Dermis microvascular lymphatic vessel endothelial cell (primary cell): Measurements from ENCODE around the gene SFI1. TPM values are rescaled to one million over a fixed set of nuclear protein-coding genes. Genes with fewer than 3 reads are reported as not detected.

Experiments
- DNase-seq, 2 donors: peaks; one replicate each; pipeline versions ENCODE4 v3.0.0 to v3.0.0-alpha.2; 2010; ENCODE audit warnings: low read depth in 2 of 2
- total RNA-seq: library from RNA; depleted of rRNA; stranded (reverse); fragments of >200 nt; gene quantifications from 2 replicates; pipeline ENCODE4 v1.2.1, GENCODE V29; 2014

SFI1 gene
- total RNA-seq, 1 donor from 2014 or later, result 12.3 TPM

GRCh38 chr22:31616315-31616980, 120.1 kb downstream of the SFI1 start:
- DNase-seq, result no peak

- no peak for DNase-seq
These were observed 121.7 kb downstream of the SFI1 start for GRCh38 chr22:31618057-31618456.

- no peak for DNase-seq
These were observed 122.3 kb downstream of the SFI1 start for GRCh38 chr22:31618471-31619176.

- no peak for DNase-seq
These were observed 123.4 kb downstream of the SFI1 start for GRCh38 chr22:31619611-31620300.

GRCh38 chr22:31620756-31621480, 124.6 kb downstream of the SFI1 start:
- no peak for DNase-seq

GRCh38 chr22:31621507-31622124, 125.3 kb downstream of the SFI1 start:
- no peak for DNase-seq

- DNase-seq, result no peak
These were observed 126.6 kb downstream of the SFI1 start for GRCh38 chr22:31622980-31623379.

- no peak for DNase-seq
These were observed 127.4 kb downstream of the SFI1 start for GRCh38 chr22:31623592-31624304.

- no peak for DNase-seq
These were observed 128.9 kb downstream of the SFI1 start for GRCh38 chr22:31625257-31625640.

- DNase-seq, result peak in 1 of 2 donors; percentile 86
These were observed 129.5 kb downstream of the SFI1 start for GRCh38 chr22:31625661-31626426.

GRCh38 chr22:31626427-31627150, 130.3 kb downstream of the SFI1 start:
- DNase-seq, result no peak

GRCh38 chr22:31627223-31627731, 130.9 kb downstream of the SFI1 start:
- DNase-seq, result peak in 1 of 2 donors; percentile 41

GRCh38 chr22:31628362-31628761, 132.0 kb downstream of the SFI1 start:
- no peak for DNase-seq

GRCh38 chr22:31628969-31629708, 132.8 kb downstream of the SFI1 start:
- DNase-seq, result no peak

GRCh38 chr22:31629741-31630184, 133.4 kb downstream of the SFI1 start:
- DNase-seq, result no peak

- DNase-seq, result peak in 1 of 2 donors; percentile 90
These were observed 134.3 kb downstream of the SFI1 start for GRCh38 chr22:31630331-31631329.

- DNase-seq, result no peak
These were observed 135.1 kb downstream of the SFI1 start for GRCh38 chr22:31631436-31631835.
